K562 (cell line): ENCODE results near the gene PBXIP1. TPM values are rescaled to one million over a fixed set of nuclear protein-coding genes. Genes with fewer than 3 reads are reported as not detected.

Experiments used
- ATAC-seq: fragments of 200-7000 bp; cut with Tn5 transposase; 3 replicates; pipeline ENCODE4 v1.9.1; 2020; ENCODE audit warnings: moderate library complexity
- BruUV-seq: library from RNA; stranded (reverse); fragments of 400-500 nt; replicated peaks from 2 replicates; lab custom pipeline; 2021; lab: Mats Ljungman, UMichigan
- CTCF ChIA-PET: fragments of 300-600 bp; formaldehyde crosslinking; extraction: SDS; loops from one replicate; lab custom pipeline; 2021; ENCODE audit warnings: low intra/inter-chr PET ratio; lab: Yijun Ruan, JAX
- POLR2A ChIA-PET: fragments of 300-600, 350-650 bp; sonication (Branson Sonifier 250); formaldehyde crosslinking; extraction: SDS; loops from one replicate; lab custom pipeline; 2021; ENCODE audit warnings: antibody characterized with exemption, inconsistent platforms; lab: Yijun Ruan, JAX
- DNase-seq, 4 experiments: peaks; one replicate each; pipeline versions ENCODE4 v3.0.0 to v3.0.0-alpha.2; 2011 to 2018; ENCODE audit warnings: low spot score in 3 of 4, mixed read lengths in 3 of 4; ENCODE audit errors: extremely low read depth in 1 of 4
- FAIRE-seq: peaks from 2 replicates; lab custom pipeline; 2011; peaks lifted over from hg19 to GRCh38; lab: Jason Lieb, UNC
- H2AFZ ChIP-seq: 2 replicates; pipeline ENCODE4 v1.6.0; 2011; ENCODE audit warnings: low read depth, low read length, control low read depth, inconsistent platforms
- H3K27ac ChIP-seq: fragments of 200-600 bp; 3 replicates; pipeline ENCODE4 v1.8.0; 2011; ENCODE audit warnings: low read depth, mild to moderate bottlenecking, control low read depth, inconsistent platforms, low read length, moderate library complexity, mixed read lengths; ENCODE audit errors: extremely low read depth
- H3K27me3 ChIP-seq, 2 experiments: fragments of 300-600 bp in 1 of 2; 2 replicates in 1 of 2; 3 replicates in 1 of 2; pipeline versions ENCODE4 v1.6.0 to v1.8.0; 2011; ENCODE audit warnings: inconsistent platforms in 2 of 2, low read length in 2 of 2, mild to moderate bottlenecking in 1 of 2, mixed read lengths in 1 of 2, moderate library complexity in 1 of 2; ENCODE audit not compliant: control insufficient read depth in 2 of 2, insufficient read depth in 2 of 2
- H3K36me3 ChIP-seq: fragments of 300-600 bp; 3 replicates; pipeline ENCODE4 v1.8.0; 2011; ENCODE audit warnings: mild to moderate bottlenecking, low read length, inconsistent platforms; ENCODE audit not compliant: control insufficient read depth, insufficient read depth
- H3K4me1 ChIP-seq, 2 experiments: fragments of 200-600 bp in 1 of 2; replicated peaks in 1 of 2; 2 replicates in 1 of 2; 3 replicates in 1 of 2; pipeline versions ENCODE4 v1.5.1 to v1.8.0; 2011; ENCODE audit warnings: inconsistent platforms in 2 of 2, low read length in 2 of 2, mild to moderate bottlenecking in 1 of 2, mixed read lengths in 1 of 2, moderate library complexity in 1 of 2; ENCODE audit not compliant: control insufficient read depth in 2 of 2, insufficient read depth in 2 of 2
- H3K4me2 ChIP-seq: 2 replicates; pipeline ENCODE4 v1.6.1; 2011; ENCODE audit warnings: low read length, control low read depth, inconsistent platforms, mixed read lengths; ENCODE audit not compliant: insufficient read depth
- H3K4me3 ChIP-seq: fragments of 200-600 bp; sonication (generic), shearing (Covaris generic); 2 replicates; pipeline ENCODE4 v1.5.1; 2016; ENCODE audit warnings: control low read depth, inconsistent platforms
- H3K79me2 ChIP-seq: fragments of 200-600 bp; 3 replicates; pipeline ENCODE4 v1.8.0; 2011; ENCODE audit warnings: low read length, inconsistent platforms; ENCODE audit not compliant: control insufficient read depth, insufficient read depth
- H3K9ac ChIP-seq, 2 experiments: 2 replicates each; pipeline versions ENCODE4 v1.6.0 to v1.6.1; 2011; ENCODE audit warnings: low read depth in 2 of 2, low read length in 2 of 2, control low read depth in 1 of 2, inconsistent platforms in 1 of 2, mild to moderate bottlenecking in 1 of 2, mixed read lengths in 1 of 2; ENCODE audit not compliant: insufficient read depth in 1 of 2
- H3K9me1 ChIP-seq: one replicate; pipeline ENCODE4 v1.6.0; 2011; ENCODE audit warnings: inconsistent platforms, mild to moderate bottlenecking, low read length, moderate library complexity; ENCODE audit not compliant: control insufficient read depth, insufficient read depth
- H3K9me3 ChIP-seq: replicated peaks from 2 replicates; pipeline ENCODE4 v1.5.1; 2011; ENCODE audit warnings: low read depth, low read length, inconsistent platforms; ENCODE audit not compliant: control insufficient read depth, insufficient read depth
- H4K20me1 ChIP-seq: replicated peaks from 2 replicates; pipeline ENCODE4 v1.6.1; 2011; ENCODE audit warnings: low read length, inconsistent platforms, mixed read lengths; ENCODE audit not compliant: control insufficient read depth, insufficient read depth
- ELF1 ChIP-seq: fragments of 200-800 bp; sonication (Bioruptor generic); IDR thresholded peaks from 2 replicates; pipeline ENCODE4 v1.6.1; 2016; ENCODE audit warnings: missing genetic modification characterization, missing compliant biosample characterization
- HDAC6 ChIP-seq: IDR thresholded peaks from 2 replicates; pipeline ENCODE4 v1.6.1; 2012; ENCODE audit warnings: low read depth, mild to moderate bottlenecking, control low read depth, inconsistent platforms, low read length, moderate library complexity
- ILF3 ChIP-seq: fragments of 450-650 bp; IDR thresholded peaks from 2 replicates; pipeline ENCODE4 v1.6.1; 2018; ENCODE audit warnings: antibody characterized with exemption, mild to moderate bottlenecking, moderate library complexity, borderline replicate concordance
- LARP7 ChIP-seq: fragments of 450-650 bp; IDR thresholded peaks from 2 replicates; pipeline ENCODE4 v1.6.1; 2016
- MXI1 ChIP-seq: IDR thresholded peaks from 2 replicates; pipeline ENCODE4 v1.6.1; 2011; ENCODE audit warnings: low read depth, mild to moderate bottlenecking, improper control_type of control experiment, low read length
- PTBP1 ChIP-seq: fragments of 200-400 bp; formaldehyde crosslinking; IDR thresholded peaks from 2 replicates; pipeline ENCODE4 v1.6.1; 2017; ENCODE audit warnings: low read depth, low read length
- RB1 ChIP-seq: fragments of 450-650 bp; IDR thresholded peaks from 2 replicates; pipeline ENCODE4 v1.6.1; 2017; ENCODE audit warnings: low read depth, mild to moderate bottlenecking
- SMARCC2 ChIP-seq: fragments of 450-650 bp; IDR thresholded peaks from 2 replicates; pipeline ENCODE4 v1.6.1; 2017; ENCODE audit warnings: antibody characterized with exemption, moderate library complexity, mild to moderate bottlenecking, low read depth
- SUPT5H ChIP-seq: fragments of 450-650 bp; IDR thresholded peaks from 2 replicates; pipeline ENCODE4 v1.6.1; 2016
- TAF7 ChIP-seq: fragments of 450-650 bp; IDR thresholded peaks from 2 replicates; pipeline ENCODE4 v1.6.1; 2016; ENCODE audit warnings: missing genetic modification characterization, missing compliant biosample characterization
- ZNF124 ChIP-seq: sonication (generic); formaldehyde crosslinking; IDR thresholded peaks from 2 replicates; pipeline ENCODE4 v1.8.1; 2022; ENCODE audit warnings: missing genetic modification reagents
- ZNF197 ChIP-seq: fragments of 200-800 bp; sonication (Bioruptor generic); IDR thresholded peaks from 2 replicates; pipeline ENCODE4 v1.6.1; 2016; ENCODE audit warnings: low read depth, missing genetic modification characterization, missing compliant biosample characterization
- ZNF717 ChIP-seq: fragments of 250-450 bp; sonication (Bioruptor Pico); IDR thresholded peaks from 2 replicates; pipeline ENCODE4 v1.5.0; 2021
- WGBS: fragments of 100-300 bp; shearing (Covaris generic); methylation state at CpG from one replicate; pipeline ENCODE4 v1.1.6; 2016; ENCODE audit warnings: low coverage, mixed read lengths; ENCODE audit not compliant: insufficient coverage; ENCODE audit errors: missing lambda C conversion rate; 5-methylcytosine and 5-hydroxymethylcytosine counted together
- in situ Hi-C: fragments of 300-500 bp; cut with MboI; formaldehyde crosslinking; loops from 4 replicates; pipeline ENCODE4 v1.15.0; 2018; ENCODE audit warnings: inconsistent platforms, mixed read lengths
- intact Hi-C: fragments of 100-400 bp; cut with micrococcal nuclease; formaldehyde crosslinking; loops from 2 replicates; pipeline ENCODE4 v1.14.2; 2022
- polyA plus RNA-seq, 8 experiments: library from polyadenylated mRNA; depleted of rRNA in 4 of 8; stranded (reverse) in 5 of 8; unstranded in 3 of 8; fragments of >200 nt; fragmentation: Nextera tagmentation in 2 of 8; fragmentation: Illumina TruSeq in 1 of 8; extraction: Ambion mirVana in 2 of 8; extraction: Trizol in 1 of 8; gene quantifications; 2 replicates each; pipeline versions ENCODE4 v1.2.1 to v1.2.3, GENCODE V29; 2011 to 2014; ENCODE audit warnings: inconsistent platforms in 1 of 8, missing spikeins in 1 of 8
- total RNA-seq, 7 experiments: library from RNA; depleted of rRNA in 6 of 7; stranded (reverse); fragments of >200 nt in 6 of 7; fragmentation: Illumina TruSeq in 2 of 7; extraction: Trizol in 2 of 7; gene quantifications; 2 replicates each; pipeline versions ENCODE4 v1.2.1 to v1.2.3, GENCODE V29; 2011 to 2021; ENCODE audit warnings: low replicate concordance in 1 of 7
- TF ChIP-seq, protein P1 (sequence below): sonication (generic); formaldehyde crosslinking; IDR thresholded peaks from 2 replicates; pipeline ENCODE4 v1.8.0; 2022; ENCODE audit warnings: mild to moderate bottlenecking, missing genetic modification reagents, borderline replicate concordance
- TF ChIP-seq, protein P2 (sequence below): IDR thresholded peaks from 2 replicates; pipeline ENCODE4 v1.6.1; 2011; ENCODE audit not compliant: insufficient read length; ENCODE audit errors: extremely low read depth

The PBXIP1 gene
- total and polyA plus RNA-seq, 9 of the 15 experiments (the other 6 are each of a cell fraction or from before 2014, with no cell fraction given): 0.13 to 8.3 (median 5.8) TPM

DNA sequence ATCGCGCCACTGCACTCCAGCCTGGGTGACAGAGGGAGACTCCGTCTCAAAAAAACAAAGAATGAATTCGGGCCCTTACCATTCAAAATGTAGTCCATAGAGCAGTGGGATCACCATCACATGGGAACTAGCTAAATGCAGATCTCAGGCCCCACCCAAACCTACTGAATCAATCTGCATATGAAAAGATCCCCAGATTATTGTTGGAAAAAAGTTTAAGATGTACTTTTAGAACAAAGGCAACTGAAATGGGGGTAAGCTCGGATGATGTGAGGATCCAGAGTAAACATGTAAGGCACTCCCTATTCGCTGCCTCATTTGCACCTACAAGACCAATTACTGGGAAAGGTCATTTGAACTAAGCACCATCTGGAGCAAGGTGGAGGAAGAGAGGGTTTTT lies 26.4 kb upstream of the PBXIP1 start:
- H3K79me2 ChIP-seq: peaks cover 73% of the 10 kb centered on the region
- H3K27ac ChIP-seq: peak overlapping the region; percentile 85
- no peaks in the 10 kb centered on the region for H3K27me3 ChIP-seq
- DNase-seq: peak in 1 of 4 experiments; percentile 45
- CTCF ChIA-PET: interaction anchor here (1.0 kb wide), 1 partner anchor 17 kb away, joined by 3 read pairs; no protein-coding TSS in a partner anchor
- peak overlapping the region; percentile 77 for H3K4me2 ChIP-seq
- H3K4me3 ChIP-seq: peak overlapping the region; percentile 60
- no peak for TF ChIP-seq ZNF197
- TF ChIP-seq ZNF124 (CRISPR knock-in tag): no peak
- peak; percentile 40; the same call in 1 of the 2 replicates for TF ChIP-seq ILF3
- no peak for TF ChIP-seq SMARCC2
- no peak for TF ChIP-seq LARP7
- no peak for TF ChIP-seq ELF1
- peaks cover 44% of the 10 kb centered on the region for H3K36me3 ChIP-seq
- no peak for ATAC-seq
- no peaks in the 10 kb centered on the region for H3K9me3 ChIP-seq
- WGBS: 38% methylated on average over 4 of the region's 6 CpGs
- POLR2A ChIA-PET: interaction anchor here (0.6 to 4.7 kb wide), 6 partner anchors 10 to 813 kb away, joined by 3 to 80 read pairs (median 7); partner anchors contain the start of genes CKS1B, DPM3, LENEP and SHC1
- intact Hi-C loops (no loop called here), in situ Hi-C loops (no loop called here)
- H4K20me1 ChIP-seq: no peaks in the 10 kb centered on the region
- peaks cover 10 to 26% of the 10 kb centered on the region in 2 experiments for H3K4me1 ChIP-seq
- BruUV-seq: TSS peak; percentile 98
- H3K9me1 ChIP-seq: no peaks in the 10 kb centered on the region
- FAIRE-seq: no peak
- H3K9ac ChIP-seq: peak overlapping the region; percentile 1 to 75; a peak in 2 of 4 replicates
- H2AFZ ChIP-seq: peak overlapping the region; percentile 88

DNA sequence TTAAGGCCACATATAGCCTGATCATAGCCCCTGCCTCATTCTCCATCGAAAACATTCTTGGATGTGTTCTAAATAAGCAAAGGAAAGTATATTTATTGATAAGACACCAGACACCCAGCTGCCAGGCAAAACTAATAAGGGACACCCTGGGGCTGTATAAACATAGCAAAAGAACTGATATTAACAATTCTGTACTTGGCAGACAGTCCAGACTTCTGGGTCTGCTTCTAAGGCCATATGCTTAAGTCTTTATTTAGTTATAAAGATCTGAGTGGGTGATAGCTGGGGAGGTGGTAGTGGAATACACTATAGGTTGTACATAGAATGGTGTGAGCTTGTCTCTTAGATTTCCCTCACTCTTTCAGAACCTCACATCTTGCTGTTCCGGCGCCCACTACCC lies 22.5 kb upstream of the PBXIP1 start:
- 91% methylated on average over 3 of the region's 3 CpGs for WGBS
- Histone ChIP-seq H2AFZ (no peak overlapping the region), H3K9me3 (no peaks in the 10 kb centered on the region), H3K27ac (no peak overlapping the region), H4K20me1 (no peaks in the 10 kb centered on the region), H3K36me3 (peaks cover 36% of the 10 kb centered on the region), H3K79me2 (peaks cover 64% of the 10 kb centered on the region), H3K4me2 (no peak overlapping the region), H3K4me1 (peaks cover 17 to 20% of the 10 kb centered on the region in 2 experiments), H3K4me3 (no peak overlapping the region), H3K27me3 (no peaks in the 10 kb centered on the region), H3K9me1 (no peaks in the 10 kb centered on the region), H3K9ac (no peak overlapping the region)
- DNase-seq (no peak), ATAC-seq (no peak), FAIRE-seq (no peak)
- in situ Hi-C loops (no loop called here), intact Hi-C loops (no loop called here)
- BruUV-seq: no TSS peak
- ChIA-PET POLR2A (interaction anchor here (1.6 to 2.4 kb wide), 2 partner anchors 12 to 15 kb away, joined by 4 to 16 read pairs; partner anchors contain the start of gene LENEP), CTCF (no interaction called here)
- TF ChIP-seq HDAC6: no peak
- TF ChIP-seq ZNF717 (CRISPR knock-in tag): no peak
- TF ChIP-seq RB1: no peak
- no peak for TF ChIP-seq MXI1
- no peak for TF ChIP-seq SUPT5H
- no peak for TF ChIP-seq TAF7 (tag)
- TF ChIP-seq, protein P1, sequence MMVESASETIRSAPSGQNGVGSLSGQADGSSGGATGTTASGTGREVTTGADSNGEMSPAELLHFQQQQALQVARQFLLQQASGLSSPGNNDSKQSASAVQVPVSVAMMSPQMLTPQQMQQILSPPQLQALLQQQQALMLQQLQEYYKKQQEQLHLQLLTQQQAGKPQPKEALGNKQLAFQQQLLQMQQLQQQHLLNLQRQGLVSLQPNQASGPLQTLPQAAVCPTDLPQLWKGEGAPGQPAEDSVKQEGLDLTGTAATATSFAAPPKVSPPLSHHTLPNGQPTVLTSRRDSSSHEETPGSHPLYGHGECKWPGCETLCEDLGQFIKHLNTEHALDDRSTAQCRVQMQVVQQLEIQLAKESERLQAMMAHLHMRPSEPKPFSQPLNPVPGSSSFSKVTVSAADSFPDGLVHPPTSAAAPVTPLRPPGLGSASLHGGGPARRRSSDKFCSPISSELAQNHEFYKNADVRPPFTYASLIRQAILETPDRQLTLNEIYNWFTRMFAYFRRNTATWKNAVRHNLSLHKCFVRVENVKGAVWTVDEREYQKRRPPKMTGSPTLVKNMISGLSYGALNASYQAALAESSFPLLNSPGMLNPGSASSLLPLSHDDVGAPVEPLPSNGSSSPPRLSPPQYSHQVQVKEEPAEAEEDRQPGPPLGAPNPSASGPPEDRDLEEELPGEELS (CRISPR knock-in tag): no peak
- TF ChIP-seq, protein P2, sequence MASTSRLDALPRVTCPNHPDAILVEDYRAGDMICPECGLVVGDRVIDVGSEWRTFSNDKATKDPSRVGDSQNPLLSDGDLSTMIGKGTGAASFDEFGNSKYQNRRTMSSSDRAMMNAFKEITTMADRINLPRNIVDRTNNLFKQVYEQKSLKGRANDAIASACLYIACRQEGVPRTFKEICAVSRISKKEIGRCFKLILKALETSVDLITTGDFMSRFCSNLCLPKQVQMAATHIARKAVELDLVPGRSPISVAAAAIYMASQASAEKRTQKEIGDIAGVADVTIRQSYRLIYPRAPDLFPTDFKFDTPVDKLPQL: no peak
- TF ChIP-seq PTBP1: no peak
